Smooth muscle cell (in vitro differentiated cells): ENCODE data around the gene GARIN3. TPM values are rescaled to one million over a fixed set of nuclear protein-coding genes. Genes with fewer than 3 reads are reported as not detected.

Experiments used
- DNase-seq: peaks from one replicate; lab custom pipeline; 2025; ENCODE audit not compliant: unreplicated experiment; lab: John Stamatoyannopoulos, UW
- H2AFZ ChIP-seq: fragments of 200-600 bp; sonication (generic); 2 replicates; pipeline ENCODE4 v1.6.0; 2016; ENCODE audit warnings: antibody characterized with exemption, low read depth, mild to moderate bottlenecking
- H3F3A ChIP-seq: fragments of 200-600 bp; sonication (generic); 2 replicates; pipeline ENCODE4 v1.6.0; 2017; ENCODE audit warnings: antibody characterized with exemption, low read depth
- H3K27ac ChIP-seq: fragments of 200-600 bp; sonication (generic); 2 replicates; pipeline ENCODE4 v1.5.1; 2016; ENCODE audit warnings: low read depth, mild to moderate bottlenecking
- H3K27me3 ChIP-seq: fragments of 200-600 bp; sonication (generic); 2 replicates; pipeline ENCODE4 v1.6.1; 2016; ENCODE audit warnings: low read depth, mild to moderate bottlenecking
- H3K36me3 ChIP-seq: fragments of 200-600 bp; sonication (generic); 2 replicates; pipeline ENCODE4 v1.5.1; 2016; ENCODE audit warnings: low read depth
- H3K4me1 ChIP-seq: fragments of 200-600 bp; sonication (generic); 2 replicates; pipeline ENCODE4 v1.5.1; 2016; ENCODE audit warnings: low read depth
- H3K4me2 ChIP-seq: fragments of 200-600 bp; sonication (generic); 2 replicates; pipeline ENCODE4 v1.6.0; 2016; ENCODE audit warnings: mild to moderate bottlenecking
- H3K4me3 ChIP-seq: fragments of 200-600 bp; sonication (generic); 2 replicates; pipeline ENCODE4 v1.5.1; 2016; ENCODE audit warnings: mild to moderate bottlenecking
- H3K79me2 ChIP-seq: fragments of 200-600 bp; sonication (generic); 2 replicates; pipeline ENCODE4 v1.6.0; 2016; ENCODE audit warnings: low read depth, mild to moderate bottlenecking
- H3K9ac ChIP-seq: fragments of 200-600 bp; sonication (generic); 2 replicates; pipeline ENCODE4 v1.6.0; 2016; ENCODE audit warnings: low read depth
- H3K9me3 ChIP-seq: fragments of 200-600 bp; sonication (generic); replicated peaks from 2 replicates; pipeline ENCODE4 v1.5.1; 2016; ENCODE audit warnings: low read depth
- H4K20me1 ChIP-seq: fragments of 200-600 bp; sonication (generic); 2 replicates; pipeline ENCODE4 v1.6.0; 2016; ENCODE audit warnings: low read depth
- WGBS: methylation state at CpG from one replicate; pipeline ENCODE4 v1.1.7; 2016; ENCODE audit warnings: low lambda C conversion rate; 5-methylcytosine and 5-hydroxymethylcytosine counted together
- polyA plus RNA-seq: library from polyadenylated mRNA; unstranded; fragments of >200 nt; fragmentation: Nextera tagmentation; extraction: Ambion mirVana; gene quantifications from 2 replicates; pipeline ENCODE4 v1.2.1, GENCODE V29; 2016
- total RNA-seq: library from RNA; depleted of rRNA; stranded (reverse); fragments of >200 nt; gene quantifications from 2 replicates; pipeline ENCODE4 v1.2.3, GENCODE V29; 2014
- TF ChIP-seq, protein P1 (sequence below): fragments of 200-600 bp; sonication (generic); IDR thresholded peaks from 2 replicates; pipeline ENCODE4 v1.5.1; 2017; ENCODE audit warnings: borderline replicate concordance, mild to moderate bottlenecking, antibody characterized with exemption; ENCODE audit not compliant: insufficient read depth, poor library complexity, severe bottlenecking

Gene GARIN3
- total and polyA plus RNA-seq, 2 experiments from 2014 or later: not detected

DNA sequence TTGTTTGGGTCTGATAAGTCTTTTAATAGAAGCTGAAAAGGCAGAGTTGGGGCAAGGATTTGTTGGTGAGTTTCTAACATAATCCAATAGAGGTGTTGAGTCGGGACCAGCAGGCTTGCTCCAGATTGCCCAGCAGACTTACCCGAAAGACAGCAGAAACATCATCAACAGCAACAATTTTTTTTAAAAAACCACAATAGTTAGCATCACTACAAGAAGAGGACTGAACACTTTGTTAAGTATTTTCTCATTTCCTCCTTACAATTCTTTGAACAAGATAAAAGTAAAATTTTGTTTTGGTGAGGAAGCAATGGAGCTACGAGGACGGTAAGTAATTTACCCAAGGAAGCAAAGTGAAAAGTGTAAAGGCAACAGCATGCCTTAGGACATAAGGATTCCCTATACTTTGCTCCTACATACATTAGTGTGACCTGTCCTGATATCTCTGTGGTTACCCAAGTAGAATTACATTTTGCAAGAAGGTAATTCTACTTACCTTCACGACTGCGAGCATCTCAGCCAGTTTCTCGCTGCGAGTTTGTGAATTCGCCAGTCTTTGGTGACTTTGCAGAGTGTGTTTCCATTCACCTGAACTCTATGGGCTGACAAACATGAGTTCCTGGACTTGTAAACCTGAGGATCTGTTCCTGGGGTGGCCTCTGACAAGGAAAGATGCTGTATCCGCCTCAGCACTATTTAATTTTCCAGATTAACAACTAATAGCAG is 27.8 kb upstream of the GARIN3 start:
- TF ChIP-seq, protein P1, sequence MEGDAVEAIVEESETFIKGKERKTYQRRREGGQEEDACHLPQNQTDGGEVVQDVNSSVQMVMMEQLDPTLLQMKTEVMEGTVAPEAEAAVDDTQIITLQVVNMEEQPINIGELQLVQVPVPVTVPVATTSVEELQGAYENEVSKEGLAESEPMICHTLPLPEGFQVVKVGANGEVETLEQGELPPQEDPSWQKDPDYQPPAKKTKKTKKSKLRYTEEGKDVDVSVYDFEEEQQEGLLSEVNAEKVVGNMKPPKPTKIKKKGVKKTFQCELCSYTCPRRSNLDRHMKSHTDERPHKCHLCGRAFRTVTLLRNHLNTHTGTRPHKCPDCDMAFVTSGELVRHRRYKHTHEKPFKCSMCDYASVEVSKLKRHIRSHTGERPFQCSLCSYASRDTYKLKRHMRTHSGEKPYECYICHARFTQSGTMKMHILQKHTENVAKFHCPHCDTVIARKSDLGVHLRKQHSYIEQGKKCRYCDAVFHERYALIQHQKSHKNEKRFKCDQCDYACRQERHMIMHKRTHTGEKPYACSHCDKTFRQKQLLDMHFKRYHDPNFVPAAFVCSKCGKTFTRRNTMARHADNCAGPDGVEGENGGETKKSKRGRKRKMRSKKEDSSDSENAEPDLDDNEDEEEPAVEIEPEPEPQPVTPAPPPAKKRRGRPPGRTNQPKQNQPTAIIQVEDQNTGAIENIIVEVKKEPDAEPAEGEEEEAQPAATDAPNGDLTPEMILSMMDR: no peak
- Histone ChIP-seq H3K9me3 (no peaks in the 10 kb centered on the region), H3K27me3 (peaks cover 43% of the 10 kb centered on the region), H3K4me3 (no peak overlapping the region), H4K20me1 (no peaks in the 10 kb centered on the region), H3K4me1 (no peaks in the 10 kb centered on the region), H3K79me2 (no peaks in the 10 kb centered on the region), H2AFZ (no peak overlapping the region), H3K4me2 (no peak overlapping the region), H3K36me3 (no peaks in the 10 kb centered on the region), H3F3A (no peaks in the 10 kb centered on the region), H3K9ac (no peak overlapping the region), H3K27ac (no peak overlapping the region)
- DNase-seq: no peak
- WGBS: 89% methylated on average over 10 of the region's 10 CpGs

DNA sequence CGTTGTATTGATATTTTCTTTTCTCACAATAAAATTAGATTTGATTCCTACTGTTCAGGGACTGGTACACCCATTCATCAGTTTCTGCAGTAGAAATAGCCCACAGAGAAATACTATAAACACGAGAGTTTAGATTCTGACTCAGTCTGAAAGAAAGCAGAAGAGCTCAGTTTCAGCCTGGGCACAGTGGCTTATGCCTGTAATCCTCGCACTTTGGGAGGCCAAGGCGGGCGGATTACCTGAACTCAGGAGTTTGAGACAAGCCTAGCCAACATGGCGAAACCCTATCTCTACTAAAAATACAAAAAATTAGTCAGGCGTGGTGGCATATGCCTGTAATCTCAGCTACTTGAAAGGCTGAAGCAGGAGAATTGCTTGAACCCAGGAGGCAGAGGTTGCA is 23.2 kb upstream of the GARIN3 start:
- no peak for DNase-seq
- Histone ChIP-seq H3K9me3 (no peaks in the 10 kb centered on the region), H3K9ac (no peak overlapping the region), H2AFZ (no peak overlapping the region), H3K27ac (no peak overlapping the region), H3K4me3 (no peak overlapping the region), H3K4me2 (no peak overlapping the region), H3K79me2 (no peaks in the 10 kb centered on the region), H3K4me1 (no peaks in the 10 kb centered on the region), H3K27me3 (peaks cover 17% of the 10 kb centered on the region), H3K36me3 (no peaks in the 10 kb centered on the region), H4K20me1 (no peaks in the 10 kb centered on the region), H3F3A (no peaks in the 10 kb centered on the region)
- TF ChIP-seq, protein P1: no peak
- 85% methylated on average over 7 of the region's 7 CpGs for WGBS

DNA sequence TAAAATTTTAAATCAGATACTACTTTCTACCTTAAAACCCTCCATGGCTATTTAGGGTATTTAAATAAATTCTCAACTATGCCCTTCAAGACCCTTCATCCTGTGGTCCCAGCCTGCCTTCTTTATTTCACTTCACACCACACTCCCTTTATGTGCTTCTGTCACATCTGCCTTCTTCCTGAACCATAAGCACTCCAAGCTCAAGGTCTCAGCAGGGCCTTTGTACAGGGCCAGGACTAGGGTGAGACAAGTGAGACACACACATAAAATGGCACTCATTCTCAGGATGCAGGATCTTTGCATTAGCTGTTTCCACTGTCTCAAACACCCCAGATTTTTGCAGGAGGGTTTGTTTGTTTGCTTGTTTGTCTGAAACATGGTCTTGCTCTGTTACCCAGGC is 22.2 kb upstream of the GARIN3 start:
- Histone ChIP-seq H3K79me2 (no peaks in the 10 kb centered on the region), H3K9me3 (no peaks in the 10 kb centered on the region), H3K4me1 (no peaks in the 10 kb centered on the region), H3F3A (no peaks in the 10 kb centered on the region), H3K27ac (no peak overlapping the region), H3K4me2 (no peak overlapping the region), H3K36me3 (no peaks in the 10 kb centered on the region), H4K20me1 (no peaks in the 10 kb centered on the region), H3K9ac (no peak overlapping the region), H2AFZ (no peak overlapping the region), H3K4me3 (no peak overlapping the region), H3K27me3 (peaks cover 12% of the 10 kb centered on the region)
- TF ChIP-seq, protein P1: no peak
- DNase-seq: no peak
